ENCODE data around the gene RNF6. TPM values are rescaled to one million over a fixed set of nuclear protein-coding genes. Genes with fewer than 3 reads are reported as not detected.
A peak's percentile ranks its signal among the peaks of the same experiment; 100 is the strongest.

The RNF6 gene
- total and polyA plus RNA-seq, 4 experiments from 2014 or later, result 36.3 to 54.9 (median 47.3) TPM

DNA sequence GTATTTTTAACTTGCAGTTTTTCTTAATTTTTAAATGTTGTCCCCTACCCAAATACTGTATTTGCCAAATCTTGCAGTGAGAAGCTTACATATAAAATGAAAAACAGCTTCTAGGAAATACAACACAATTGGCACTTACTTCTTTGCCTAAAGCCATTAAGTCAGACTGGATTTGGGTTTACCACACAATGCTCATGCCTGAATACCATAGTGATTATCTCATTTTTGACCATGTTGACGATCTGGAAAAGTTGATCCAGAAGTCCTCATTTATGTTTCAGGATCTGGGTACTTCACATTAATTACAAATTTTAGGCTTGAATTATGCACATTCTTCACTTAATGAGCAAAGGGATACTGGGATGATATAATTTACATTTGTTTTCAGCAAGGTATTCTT is 2.4 kb downstream of the RNF6 start:
- Histone ChIP-seq H3K9me3 (ENCODE audit: control insufficient read depth in 1 of 2, low read length in 2 of 2) (no peaks in the 10 kb centered on the region), H3K27me3 (ENCODE audit: insufficient read depth, low read length) (no peaks in the 10 kb centered on the region), H3K27ac (ENCODE audit: low read depth, low read length) (no peak overlapping the region), H3K4me3 (ENCODE audit: low read length in 2 of 2) (no peak overlapping the region), H3K36me3 (ENCODE audit: insufficient read depth, low read length) (peaks cover 41% of the 10 kb centered on the region), H3K4me1 (ENCODE audit: insufficient read depth, low read length) (peaks cover 29% of the 10 kb centered on the region)
- Mint-ChIP-seq H3K27me3 (no peaks in the 10 kb centered on the region), H3K4me3 (peak overlapping the region in 5 of 8 donors; percentile 11 to 96 (median 41)), H3K9me3 (peaks cover 0 to 2% (median 0%) of the 10 kb centered on the region in 8 donors), H3K36me3 (peaks cover 40 to 59% of the 10 kb centered on the region in 2 donors), H3K4me1 (peaks cover 29 to 54% (median 41%) of the 10 kb centered on the region in 4 donors), H3K27ac (peak overlapping the region in 4 of 7 donors; percentile 20 to 53 (median 43))
- ChIA-PET CTCF (ENCODE audit: partially characterized antibody) (interaction anchor here (2.8 to 4.4 kb wide), 2 partner anchors 33 to 35 kb away, joined by 10 to 20 read pairs; no protein-coding TSS in a partner anchor), POLR2A (ENCODE audit: partially characterized antibody) (interaction anchor here (5.0 to 5.3 kb wide), 2 partner anchors 34 to 35 kb away, joined by 49 to 63 read pairs; partner anchors contain the start of gene CDK8)
- no peak for DNase-seq
- intact Hi-C loops (cut with micrococcal nuclease), result no loop called here

DNA sequence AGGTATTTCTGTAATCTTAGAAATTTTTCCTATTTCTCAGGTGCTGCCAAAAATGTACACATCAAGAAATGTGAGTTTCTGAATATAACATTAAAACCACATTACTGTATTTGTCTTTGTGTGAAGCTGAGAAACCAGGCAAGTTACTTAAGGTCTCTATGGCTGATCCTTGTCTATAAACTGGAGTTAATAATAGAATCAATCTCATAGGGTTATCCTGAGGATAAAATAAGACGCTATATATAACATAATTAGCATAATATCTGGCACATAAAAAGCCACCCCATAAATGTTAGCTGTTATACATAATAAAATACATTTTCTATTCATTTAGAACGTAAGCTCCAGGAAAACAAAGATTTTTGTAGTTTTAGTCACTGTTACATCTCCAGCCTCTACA is 6.1 kb downstream of the RNF6 start:
- peaks cover 58 to 69% of the 10 kb centered on the region in 2 donors for H3K36me3 Mint-ChIP-seq
- H3K4me3 ChIP-seq (ENCODE audit: low read length in 2 of 2), result no peak overlapping the region
- intact Hi-C loops (cut with micrococcal nuclease), result no loop called here

DNA sequence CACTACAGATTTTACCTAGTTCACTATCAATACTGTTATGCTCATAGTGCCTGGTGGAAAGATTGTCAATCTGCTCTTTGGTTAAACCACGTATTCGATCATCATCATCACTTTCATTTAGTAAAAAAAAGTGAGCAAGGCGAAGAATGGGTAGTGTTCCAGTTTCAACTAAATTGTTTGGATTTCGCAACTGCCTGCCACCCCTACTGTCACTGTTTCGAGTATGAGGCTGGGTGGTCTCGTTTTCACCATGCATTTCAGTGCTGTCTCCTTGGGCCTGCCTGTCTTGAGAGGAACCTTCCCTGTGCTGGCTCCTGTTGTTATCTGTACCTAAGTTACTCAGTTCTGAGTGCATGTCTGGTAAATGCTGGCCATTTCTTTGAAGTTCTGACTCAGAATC is 8.1 kb downstream of the RNF6 start:
- intact Hi-C loops (cut with micrococcal nuclease), result no loop called here
- H3K9me3 Mint-ChIP-seq, result no peaks in the 10 kb centered on the region
- no peak overlapping the region for H3K4me3 Mint-ChIP-seq
- H3K36me3 Mint-ChIP-seq, result peaks cover 61 to 75% of the 10 kb centered on the region in 2 donors
- CTCF ChIA-PET (ENCODE audit: partially characterized antibody), result no interaction called here
- H3K27ac ChIP-seq (ENCODE audit: low read depth, low read length), result no peak overlapping the region
- DNase-seq, result no peak
- peaks cover 47% of the 10 kb centered on the region for H3K36me3 ChIP-seq (ENCODE audit: insufficient read depth, low read length)
- H3K4me3 ChIP-seq (ENCODE audit: low read length in 2 of 2), result no peak overlapping the region
- no peaks in the 10 kb centered on the region for H3K9me3 ChIP-seq (ENCODE audit: control insufficient read depth in 1 of 2, low read length in 2 of 2)
- POLR2A ChIA-PET (ENCODE audit: partially characterized antibody), result interaction anchor here (1.2 kb wide), 1 partner anchor 8 kb away, joined by 5 read pairs; the partner anchor contains the start of gene RNF6
- no peaks in the 10 kb centered on the region for H3K4me1 ChIP-seq (ENCODE audit: insufficient read depth, low read length)
- H3K4me1 Mint-ChIP-seq, result peaks cover 11 to 24% (median 20%) of the 10 kb centered on the region in 4 donors
- H3K27ac Mint-ChIP-seq, result no peak overlapping the region
- no peaks in the 10 kb centered on the region for H3K27me3 Mint-ChIP-seq
- H3K27me3 ChIP-seq (ENCODE audit: insufficient read depth, low read length), result no peaks in the 10 kb centered on the region

More for the DNA sequence above, 6.1 kb downstream of the RNF6 start:
- no peak overlapping the region for H3K27ac Mint-ChIP-seq
- H3K27me3 ChIP-seq (ENCODE audit: insufficient read depth, low read length), result no peaks in the 10 kb centered on the region
- ChIA-PET CTCF (ENCODE audit: partially characterized antibody) (interaction anchor here (2.6 to 3.1 kb wide), 2 partner anchors 30 to 482 kb away, joined by 8 to 27 read pairs; no protein-coding TSS in a partner anchor), POLR2A (ENCODE audit: partially characterized antibody) (no interaction called here)
- DNase-seq, result no peak
- no peak overlapping the region for H3K27ac ChIP-seq (ENCODE audit: low read depth, low read length)
- H3K4me1 ChIP-seq (ENCODE audit: insufficient read depth, low read length), result peaks cover 19% of the 10 kb centered on the region
- H3K36me3 ChIP-seq (ENCODE audit: insufficient read depth, low read length), result peaks cover 53% of the 10 kb centered on the region
- no peak overlapping the region for H3K4me3 Mint-ChIP-seq
- H3K9me3 Mint-ChIP-seq, result no peaks in the 10 kb centered on the region
- H3K4me1 Mint-ChIP-seq, result peaks cover 23 to 43% (median 32%) of the 10 kb centered on the region in 4 donors
- H3K9me3 ChIP-seq (ENCODE audit: control insufficient read depth in 1 of 2, low read length in 2 of 2), result no peaks in the 10 kb centered on the region
- no peaks in the 10 kb centered on the region for H3K27me3 Mint-ChIP-seq

- Mint-ChIP-seq H3K27me3 (no peaks in the 10 kb centered on the region), H3K9me3 (no peaks in the 10 kb centered on the region), H3K36me3 (peaks cover 61 to 80% of the 10 kb centered on the region in 2 donors), H3K27ac (no peak overlapping the region), H3K4me3 (no peak overlapping the region), H3K4me1 (peaks cover 9 to 24% (median 18%) of the 10 kb centered on the region in 4 donors)
- peaks cover 47% of the 10 kb centered on the region for H3K36me3 ChIP-seq (ENCODE audit: insufficient read depth, low read length)
- CTCF ChIA-PET (ENCODE audit: partially characterized antibody), result no interaction called here
- H3K4me3 ChIP-seq (ENCODE audit: low read length in 2 of 2), result no peak overlapping the region
- no peaks in the 10 kb centered on the region for H3K27me3 ChIP-seq (ENCODE audit: insufficient read depth, low read length)
- no peaks in the 10 kb centered on the region for H3K4me1 ChIP-seq (ENCODE audit: insufficient read depth, low read length)
- intact Hi-C loops (cut with micrococcal nuclease), result no loop called here
- DNase-seq, result no peak
- H3K27ac ChIP-seq (ENCODE audit: low read depth, low read length), result no peak overlapping the region
- POLR2A ChIA-PET (ENCODE audit: partially characterized antibody), result interaction anchor here (1.2 kb wide), 1 partner anchor 8 kb away, joined by 5 read pairs; the partner anchor contains the start of gene RNF6
- no peaks in the 10 kb centered on the region for H3K9me3 ChIP-seq (ENCODE audit: control insufficient read depth in 1 of 2, low read length in 2 of 2)
These were observed 8.8 kb downstream of the RNF6 start for GRCh38 chr13:26213345-26213744.

DNA sequence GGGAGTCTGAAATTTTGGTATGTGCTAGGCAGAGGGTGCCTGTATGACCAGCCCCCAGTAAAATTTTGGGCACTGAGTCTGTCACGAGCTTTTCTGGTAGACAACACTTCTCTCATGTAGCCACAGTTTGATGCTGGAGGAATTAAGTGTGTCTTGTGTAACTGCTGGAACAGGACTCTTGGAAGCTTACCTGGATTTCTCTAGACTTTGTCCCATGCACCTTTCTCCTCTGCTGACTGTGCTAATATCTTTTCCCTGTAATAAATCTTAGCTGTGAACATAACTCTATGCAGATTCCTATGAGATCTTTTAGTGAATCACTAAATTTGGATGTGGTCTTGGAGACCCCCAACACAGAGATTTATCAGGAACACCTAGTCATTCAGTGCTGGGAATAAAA is 13.8 kb downstream of the RNF6 start:
- peaks cover 12% of the 10 kb centered on the region for H3K36me3 ChIP-seq (ENCODE audit: insufficient read depth, low read length)
- H3K9me3 ChIP-seq (ENCODE audit: control insufficient read depth in 1 of 2, low read length in 2 of 2), result no peaks in the 10 kb centered on the region
- H3K4me1 ChIP-seq (ENCODE audit: insufficient read depth, low read length), result no peaks in the 10 kb centered on the region
- H3K27me3 ChIP-seq (ENCODE audit: insufficient read depth, low read length), result no peaks in the 10 kb centered on the region
- ChIA-PET CTCF (ENCODE audit: partially characterized antibody) (no interaction called here), POLR2A (ENCODE audit: partially characterized antibody) (no interaction called here)
- H3K4me1 Mint-ChIP-seq, result peaks cover 3 to 11% (median 6%) of the 10 kb centered on the region in 4 donors
- H3K9me3 Mint-ChIP-seq, result no peaks in the 10 kb centered on the region
- DNase-seq, result no peak
- no peaks in the 10 kb centered on the region for H3K27me3 Mint-ChIP-seq
- no peak overlapping the region for H3K4me3 Mint-ChIP-seq
- no peak overlapping the region for H3K4me3 ChIP-seq (ENCODE audit: low read length in 2 of 2)
- H3K27ac ChIP-seq (ENCODE audit: low read depth, low read length), result no peak overlapping the region
- peak overlapping the region in 2 of 7 donors; percentile 18 to 25 for H3K27ac Mint-ChIP-seq
- intact Hi-C loops (cut with micrococcal nuclease), result no loop called here
- peaks cover 41 to 69% of the 10 kb centered on the region in 2 donors for H3K36me3 Mint-ChIP-seq

DNA sequence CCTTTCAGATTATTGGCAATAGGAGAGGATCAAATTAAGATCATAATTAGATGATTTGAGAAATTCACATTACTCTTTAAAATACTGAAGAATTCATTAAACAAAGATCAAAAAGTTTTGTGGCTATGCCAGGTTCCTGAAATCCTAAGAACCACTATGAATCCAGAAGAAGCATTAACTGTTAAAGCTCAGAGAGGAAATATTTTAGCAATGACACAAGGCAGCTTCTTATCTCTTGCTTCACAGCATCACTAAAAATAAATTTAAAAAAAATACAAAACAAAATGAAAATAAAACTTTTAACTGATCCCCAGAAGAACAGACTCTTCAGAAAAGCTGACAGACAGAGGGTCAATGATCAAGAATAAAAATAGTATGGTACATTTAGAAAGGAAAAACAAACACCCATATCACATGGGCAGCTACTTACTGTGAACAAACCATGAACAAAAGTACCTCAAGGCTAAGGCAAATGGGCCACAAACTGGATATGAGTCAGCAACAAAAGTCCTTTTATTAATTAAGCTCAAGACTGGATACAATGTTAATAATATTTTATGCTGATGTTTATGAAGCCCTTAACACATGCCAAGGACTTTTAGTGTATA is 19.6 kb downstream of the RNF6 start:
- H3K36me3 ChIP-seq (ENCODE audit: insufficient read depth, low read length), result no peaks in the 10 kb centered on the region
- intact Hi-C loops (cut with micrococcal nuclease), result no loop called here
- peaks cover 0 to 5% (median 1%) of the 10 kb centered on the region in 4 donors for H3K4me1 Mint-ChIP-seq
- DNase-seq, result no peak
- no peaks in the 10 kb centered on the region for H3K4me1 ChIP-seq (ENCODE audit: insufficient read depth, low read length)
- no peak overlapping the region for H3K27ac Mint-ChIP-seq
- H3K9me3 ChIP-seq (ENCODE audit: control insufficient read depth in 1 of 2, low read length in 2 of 2), result no peaks in the 10 kb centered on the region
- no peaks in the 10 kb centered on the region for H3K27me3 Mint-ChIP-seq
- H3K9me3 Mint-ChIP-seq, result peaks cover 0 to 3% (median 1%) of the 10 kb centered on the region in 8 donors
- CTCF ChIA-PET (ENCODE audit: partially characterized antibody), result interaction anchor here (1.1 to 5.5 kb wide), 2 partner anchors 14 to 17 kb away, joined by 3 to 35 read pairs; no protein-coding TSS in a partner anchor
- POLR2A ChIA-PET (ENCODE audit: partially characterized antibody), result interaction anchor here (1.2 kb wide), 1 partner anchor 17 kb away, joined by 3 read pairs; no protein-coding TSS in a partner anchor
- H3K27me3 ChIP-seq (ENCODE audit: insufficient read depth, low read length), result no peaks in the 10 kb centered on the region
- peaks cover 37 to 44% of the 10 kb centered on the region in 2 donors for H3K36me3 Mint-ChIP-seq
- no peak overlapping the region for H3K27ac ChIP-seq (ENCODE audit: low read depth, low read length)
- no peak overlapping the region for H3K4me3 ChIP-seq (ENCODE audit: low read length in 2 of 2)
- no peak overlapping the region for H3K4me3 Mint-ChIP-seq

DNA sequence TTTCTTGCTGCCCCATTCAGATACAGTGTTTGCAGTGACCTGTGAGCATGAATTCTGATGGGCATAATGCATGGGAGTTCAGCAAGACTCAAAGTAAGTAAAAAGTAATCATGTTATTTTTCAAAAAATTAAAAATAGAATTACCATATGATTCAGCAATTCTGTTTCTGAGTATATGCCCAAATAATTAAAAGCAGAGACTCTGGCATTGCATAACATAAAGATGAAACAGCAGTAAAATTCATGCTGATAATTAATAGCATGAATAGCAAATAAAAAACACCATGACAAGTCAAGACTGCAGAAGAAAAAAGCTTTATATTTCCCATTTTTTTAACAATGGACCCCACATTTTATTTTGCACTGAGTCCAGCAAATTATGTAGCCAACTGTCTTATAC is 21.3 kb downstream of the RNF6 start:
- Histone ChIP-seq H3K27ac (ENCODE audit: low read depth, low read length) (no peak overlapping the region), H3K27me3 (ENCODE audit: insufficient read depth, low read length) (no peaks in the 10 kb centered on the region), H3K4me3 (ENCODE audit: low read length in 2 of 2) (no peak overlapping the region), H3K4me1 (ENCODE audit: insufficient read depth, low read length) (no peaks in the 10 kb centered on the region), H3K9me3 (ENCODE audit: control insufficient read depth in 1 of 2, low read length in 2 of 2) (no peaks in the 10 kb centered on the region), H3K36me3 (ENCODE audit: insufficient read depth, low read length) (no peaks in the 10 kb centered on the region)
- H3K36me3 Mint-ChIP-seq, result peaks cover 38 to 52% of the 10 kb centered on the region in 2 donors
- DNase-seq, result no peak
- H3K4me1 Mint-ChIP-seq, result peaks cover 0 to 2% (median 0%) of the 10 kb centered on the region in 4 donors
- ChIA-PET CTCF (ENCODE audit: partially characterized antibody) (interaction anchor here (5.5 kb wide), 1 partner anchor 15 kb away, joined by 35 read pairs; no protein-coding TSS in a partner anchor), POLR2A (ENCODE audit: partially characterized antibody) (no interaction called here)
- no peaks in the 10 kb centered on the region for H3K27me3 Mint-ChIP-seq
- intact Hi-C loops (cut with micrococcal nuclease), result no loop called here
- no peak overlapping the region for H3K4me3 Mint-ChIP-seq
- H3K9me3 Mint-ChIP-seq, result peaks cover 0 to 18% (median 12%) of the 10 kb centered on the region in 8 donors
- H3K27ac Mint-ChIP-seq, result no peak overlapping the region
